Endodermal cell (in vitro differentiated cells): Measurements from ENCODE around the gene ZP3. TPM values are rescaled to one million over a fixed set of nuclear protein-coding genes. Genes with fewer than 3 reads are reported as not detected.
"Not testable (repeated sequence)": the region's sequence is repeated elsewhere in the genome, so short reads cannot be mapped to it uniquely, and the experiment has no call there.

Source experiments
- DNase-seq: peaks from one replicate; pipeline ENCODE4 v3.0.0-alpha.2; 2017
- H3K27ac ChIP-seq: 2 replicates; pipeline ENCODE4 v1.5.1; 2013; ENCODE audit warnings: mild to moderate bottlenecking, low read depth, low read length, moderate library complexity
- H3K27me3 ChIP-seq: 2 replicates; pipeline ENCODE4 v1.6.1; 2013; ENCODE audit warnings: mild to moderate bottlenecking, low read length, moderate library complexity; ENCODE audit not compliant: insufficient read depth, control insufficient read depth, poor library complexity, severe bottlenecking
- H3K36me3 ChIP-seq: 2 replicates; pipeline ENCODE4 v1.7.0; 2013; ENCODE audit warnings: mild to moderate bottlenecking, low read length, moderate library complexity; ENCODE audit not compliant: control insufficient read depth, insufficient read depth
- H3K4me1 ChIP-seq: one replicate; pipeline ENCODE4 v1.7.0; 2013; ENCODE audit warnings: low read length; ENCODE audit not compliant: control insufficient read depth, insufficient read depth
- H3K4me3 ChIP-seq: 2 replicates; pipeline ENCODE4 v1.5.1; 2013; ENCODE audit warnings: mild to moderate bottlenecking, low read length, moderate library complexity
- H3K9ac ChIP-seq: 2 replicates; pipeline ENCODE4 v1.6.1; 2013; ENCODE audit warnings: mild to moderate bottlenecking, low read length, moderate library complexity; ENCODE audit not compliant: poor library complexity, severe bottlenecking; ENCODE audit errors: extremely low read depth
- H3K9me3 ChIP-seq: 2 replicates; pipeline ENCODE4 v1.6.1; 2013; ENCODE audit warnings: mild to moderate bottlenecking, low read length, moderate library complexity; ENCODE audit not compliant: control insufficient read depth
- H3K27ac Mint-ChIP-seq: 2 replicates; pipeline ENCODE4 v1.8.0; 2020; ENCODE audit warnings: mixed read lengths
- H3K27me3 Mint-ChIP-seq: 2 replicates; pipeline ENCODE4 v1.8.0; 2021; ENCODE audit warnings: mild to moderate bottlenecking, mixed read lengths; ENCODE audit not compliant: insufficient read depth
- H3K36me3 Mint-ChIP-seq: 2 replicates; pipeline ENCODE4 v1.8.0; 2020; ENCODE audit warnings: low read depth, mixed read lengths
- H3K4me1 Mint-ChIP-seq: 2 replicates; pipeline ENCODE4 v1.8.0; 2020; ENCODE audit warnings: mixed read lengths
- H3K4me3 Mint-ChIP-seq: 2 replicates; pipeline ENCODE4 v1.8.0; 2020; ENCODE audit warnings: mild to moderate bottlenecking, moderate library complexity, mixed read lengths
- H3K9me3 Mint-ChIP-seq: 2 replicates; pipeline ENCODE4 v1.8.0; 2020; ENCODE audit warnings: mild to moderate bottlenecking, mixed read lengths
- WGBS, 2 experiments: methylation state at CpG; one replicate each; pipeline versions ENCODE4 v1.1.5 to v1.1.7; 2013; ENCODE audit warnings: missing lambda C conversion rate in 2 of 2, mixed read lengths in 1 of 2; ENCODE audit not compliant: insufficient coverage in 1 of 2, insufficient read length in 1 of 2; 5-methylcytosine and 5-hydroxymethylcytosine counted together
- total RNA-seq, 2 donors: library from RNA; stranded (reverse); fragmentation: NEBNext Ultra II Directional in 1 of 2; extraction: Animal tissue kit (Norgen Biotek cat#: 25700) in 1 of 2; gene quantifications; 2 replicates in 1 of 2; 3 replicates in 1 of 2; pipeline ENCODE4 v1.2.1, GENCODE V29; 2021

Gene ZP3
- total RNA-seq, 2 donors from 2014 or later: 0.53 to 2.3 TPM

DNA sequence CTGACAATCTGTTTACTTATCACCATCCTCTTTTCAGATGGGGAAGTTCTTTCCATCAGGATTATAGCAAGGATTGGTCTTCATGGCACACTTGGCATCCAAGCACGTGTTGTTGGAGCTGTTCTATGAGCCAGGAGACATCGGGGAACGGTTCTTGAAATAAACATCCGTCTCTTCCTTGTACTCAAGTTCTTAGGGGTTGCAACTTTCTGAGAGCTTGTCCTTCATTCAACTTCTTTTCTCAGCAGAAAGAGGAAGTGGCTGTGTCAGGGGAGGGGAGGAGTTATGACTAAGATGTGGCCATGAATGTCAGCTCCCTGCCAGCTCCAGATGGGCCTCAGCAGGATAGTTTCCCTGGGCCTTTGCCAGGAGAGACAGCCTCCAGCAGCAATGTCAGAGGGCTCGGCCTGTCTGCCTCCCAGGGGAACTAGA is 20.8 kb downstream of the ZP3 start:
- peak; percentile 49 for DNase-seq
- not testable (repeated sequence) for H3K27ac ChIP-seq, H3K4me1 ChIP-seq, H3K27me3 ChIP-seq, H3K36me3 ChIP-seq, H3K36me3 Mint-ChIP-seq, H3K4me3 Mint-ChIP-seq, H3K9me3 Mint-ChIP-seq, H3K27me3 Mint-ChIP-seq, H3K9ac ChIP-seq, H3K4me3 ChIP-seq, H3K27ac Mint-ChIP-seq, H3K9me3 ChIP-seq, H3K4me1 Mint-ChIP-seq
- 72 to 73% methylated on average over 3 to 4 of the region's 5 CpGs for WGBS, 2 experiments

DNA sequence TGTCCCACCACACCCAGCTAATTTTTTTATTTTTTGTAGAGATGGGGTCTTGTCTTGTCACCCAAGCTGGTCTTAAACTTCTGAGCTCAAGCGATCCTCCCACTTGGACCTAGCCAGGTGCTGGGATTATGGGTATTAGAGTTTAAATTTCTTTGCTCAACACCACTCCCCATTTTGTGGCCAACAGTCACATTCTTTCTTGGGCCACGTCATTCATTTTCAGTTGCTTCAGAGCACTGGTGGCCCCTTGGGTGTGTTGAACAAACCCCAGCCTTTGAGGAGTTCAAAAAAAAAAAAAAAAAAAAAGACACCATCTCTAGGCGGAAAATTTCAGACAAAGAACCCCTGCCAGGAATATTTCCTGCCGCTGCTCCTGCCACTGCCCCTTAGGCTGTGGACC is 32.3 kb downstream of the ZP3 start:
- not testable (repeated sequence) for H3K27me3 ChIP-seq, H3K36me3 Mint-ChIP-seq, H3K36me3 ChIP-seq, H3K4me3 ChIP-seq, H3K9me3 Mint-ChIP-seq, H3K27me3 Mint-ChIP-seq, H3K4me3 Mint-ChIP-seq, H3K4me1 ChIP-seq, H3K9ac ChIP-seq, DNase-seq, H3K27ac ChIP-seq, H3K9me3 ChIP-seq, H3K4me1 Mint-ChIP-seq, H3K27ac Mint-ChIP-seq
- WGBS, 2 experiments: no CpG with 5 or more reads among the region's 4 CpGs

DNA sequence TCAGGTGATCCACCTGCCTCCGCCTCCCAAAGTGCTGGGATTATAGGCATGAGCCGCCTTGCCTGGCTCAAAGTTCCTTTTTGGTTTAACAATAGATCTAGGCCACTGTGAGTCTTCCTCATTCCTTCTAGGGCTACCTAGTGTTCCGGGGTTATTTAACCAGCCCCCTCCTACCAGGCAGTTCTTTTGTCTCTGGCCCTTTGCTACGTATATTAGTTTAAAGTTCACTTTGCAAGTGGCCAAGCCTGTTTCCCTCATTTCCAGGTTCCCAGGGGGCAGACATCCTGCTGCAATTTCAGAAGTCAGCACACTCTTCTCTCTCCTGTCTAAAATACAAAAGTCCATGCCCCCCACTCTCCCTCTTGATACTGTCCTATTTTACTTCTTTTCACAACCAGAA is 33.8 kb downstream of the ZP3 start:
- not testable (repeated sequence) for H3K4me3 Mint-ChIP-seq, H3K4me1 Mint-ChIP-seq, H3K4me3 ChIP-seq, H3K36me3 Mint-ChIP-seq, H3K36me3 ChIP-seq, H3K9ac ChIP-seq, H3K27ac ChIP-seq, H3K9me3 ChIP-seq, H3K27ac Mint-ChIP-seq, H3K27me3 Mint-ChIP-seq, DNase-seq, H3K9me3 Mint-ChIP-seq, H3K4me1 ChIP-seq, H3K27me3 ChIP-seq
- WGBS, 2 experiments: 37% methylated on average over 1 of the region's 4 CpGs; no CpG with 5 or more reads in 1 of the 2 experiments

DNA sequence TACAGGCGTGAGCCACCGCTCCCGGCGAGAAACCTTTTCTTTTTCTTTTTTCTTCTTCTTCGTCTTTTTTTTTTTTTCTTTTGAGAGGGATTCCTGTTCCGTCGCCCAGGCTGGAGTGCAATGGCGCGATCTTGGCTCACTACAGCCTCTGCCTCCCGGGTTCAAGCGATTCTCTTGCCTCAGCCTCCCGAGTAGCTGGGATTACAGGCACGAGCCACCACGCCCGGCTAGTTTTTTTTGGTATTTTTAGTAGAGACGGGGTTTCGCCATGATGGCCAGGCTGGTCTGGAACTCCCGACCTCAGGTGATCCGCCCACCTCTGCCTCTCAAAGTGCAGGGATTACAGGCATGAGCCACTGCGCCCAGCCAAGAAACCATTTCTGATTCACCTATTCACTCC is 36.0 kb downstream of the ZP3 start:
- H3K4me1 Mint-ChIP-seq, H3K9me3 Mint-ChIP-seq, H3K4me3 Mint-ChIP-seq, H3K27me3 ChIP-seq, H3K9ac ChIP-seq, H3K4me1 ChIP-seq, H3K4me3 ChIP-seq, H3K27ac Mint-ChIP-seq, DNase-seq, H3K27me3 Mint-ChIP-seq, H3K36me3 Mint-ChIP-seq, H3K36me3 ChIP-seq, H3K9me3 ChIP-seq, H3K27ac ChIP-seq: not testable (repeated sequence)
- WGBS, 2 experiments: 97 to 100% methylated on average over 1 to 10 of the region's 20 CpGs

GRCh38 chr7:76461464-76462101 is 36.8 kb downstream of the ZP3 start, which contains the start of gene DTX2:
DTX2 (plus strand) TSS chr7:76461709; CDS start chr7:76480510, 18,801 bp downstream.
- H3K27ac Mint-ChIP-seq, H3K36me3 ChIP-seq, H3K9me3 ChIP-seq, H3K4me1 Mint-ChIP-seq, H3K27me3 Mint-ChIP-seq, H3K36me3 Mint-ChIP-seq, H3K4me1 ChIP-seq, H3K27ac ChIP-seq, H3K27me3 ChIP-seq, H3K4me3 ChIP-seq, H3K9me3 Mint-ChIP-seq, DNase-seq, H3K9ac ChIP-seq: not testable (repeated sequence)
- 0% methylated on average over 11 of the region's 54 CpGs; no CpG with 5 or more reads in 1 of the 2 experiments for WGBS, 2 experiments
- H3K4me3 Mint-ChIP-seq: peak within 1 kb of the TSS; percentile 35

GRCh38 chr7:76462271-76462882 is 37.6 kb downstream of the ZP3 start:
- H3K27me3 ChIP-seq, H3K27ac Mint-ChIP-seq, H3K4me3 ChIP-seq, H3K36me3 ChIP-seq, H3K27ac ChIP-seq, H3K4me1 Mint-ChIP-seq, H3K9me3 Mint-ChIP-seq, H3K9me3 ChIP-seq, H3K4me1 ChIP-seq, H3K27me3 Mint-ChIP-seq, H3K36me3 Mint-ChIP-seq, DNase-seq, H3K4me3 Mint-ChIP-seq, H3K9ac ChIP-seq: not testable (repeated sequence)
- WGBS, 2 experiments: no CpG with 5 or more reads among the region's 17 CpGs

GRCh38 chr7:76464959-76465358 is 40.2 kb downstream of the ZP3 start:
- WGBS, 2 experiments: 90% methylated on average over 4 of the region's 5 CpGs; no CpG with 5 or more reads in 1 of the 2 experiments
- H3K9me3 Mint-ChIP-seq, H3K27me3 Mint-ChIP-seq, H3K4me3 Mint-ChIP-seq, H3K4me1 ChIP-seq, H3K9me3 ChIP-seq, H3K4me1 Mint-ChIP-seq, DNase-seq, H3K36me3 Mint-ChIP-seq, H3K4me3 ChIP-seq, H3K27ac Mint-ChIP-seq, H3K9ac ChIP-seq, H3K27me3 ChIP-seq, H3K36me3 ChIP-seq, H3K27ac ChIP-seq: not testable (repeated sequence)
